GM15510 (cell line): ENCODE measurements around the gene GNB1.

Experiments
- POLR2A ChIP-seq: IDR thresholded peaks from 3 replicates; pipeline ENCODE4 v1.6.1; 2011; ENCODE audit warnings: borderline replicate concordance; ENCODE audit not compliant: insufficient read length; ENCODE audit errors: extremely low read depth

The GNB1 gene

GRCh38 chr1:1781526-1781903 is 109.4 kb downstream of the GNB1 start:
- no peak for TF ChIP-seq POLR2A

GRCh38 chr1:1780598-1781525 is 110.0 kb downstream of the GNB1 start:
- TF ChIP-seq POLR2A, result peak; percentile 4

- TF ChIP-seq POLR2A, result peak; percentile 41
Measured at GRCh38 chr1:1779691-1780597, 110.9 kb downstream of the GNB1 start.

- no peak for TF ChIP-seq POLR2A
Measured at GRCh38 chr1:1779320-1779675, 111.6 kb downstream of the GNB1 start.

GRCh38 chr1:1778663-1779319 is 112.1 kb downstream of the GNB1 start:
- TF ChIP-seq POLR2A, result peak; percentile 47

- TF ChIP-seq POLR2A, result peak; percentile 66
Measured at GRCh38 chr1:1777950-1778662, 112.8 kb downstream of the GNB1 start, which contains the start of gene NADK. TSS of gene NADK (minus strand) at chr1:1778470. CDS start at chr1:1765406, 13,064 bp downstream.

- TF ChIP-seq POLR2A, result no peak
Measured at GRCh38 chr1:1777583-1777899, 113.3 kb downstream of the GNB1 start.

- no peak for TF ChIP-seq POLR2A
Measured at GRCh38 chr1:1776672-1777582, 114.0 kb downstream of the GNB1 start.

- no peak for TF ChIP-seq POLR2A
Measured at GRCh38 chr1:1775327-1776226, 115.3 kb downstream of the GNB1 start.

- TF ChIP-seq POLR2A, result no peak
Measured at GRCh38 chr1:1773874-1774273, 117.0 kb downstream of the GNB1 start.

- TF ChIP-seq POLR2A, result no peak
Measured at GRCh38 chr1:1771096-1771495, 119.8 kb downstream of the GNB1 start.

GRCh38 chr1:1770102-1770501 is 120.8 kb downstream of the GNB1 start:
- TF ChIP-seq POLR2A, result no peak
